HG02981 (cell line): ENCODE results near the gene CYP26C1.

ENCODE experiments used
- ATAC-seq: cut with Tn5 transposase; IDR thresholded peaks from one replicate; pipeline ENCODE4 v1.9.1; 2021; ENCODE audit warnings: mild to moderate bottlenecking, moderate library complexity; ENCODE audit not compliant: unreplicated experiment

The CYP26C1 gene, protein sequence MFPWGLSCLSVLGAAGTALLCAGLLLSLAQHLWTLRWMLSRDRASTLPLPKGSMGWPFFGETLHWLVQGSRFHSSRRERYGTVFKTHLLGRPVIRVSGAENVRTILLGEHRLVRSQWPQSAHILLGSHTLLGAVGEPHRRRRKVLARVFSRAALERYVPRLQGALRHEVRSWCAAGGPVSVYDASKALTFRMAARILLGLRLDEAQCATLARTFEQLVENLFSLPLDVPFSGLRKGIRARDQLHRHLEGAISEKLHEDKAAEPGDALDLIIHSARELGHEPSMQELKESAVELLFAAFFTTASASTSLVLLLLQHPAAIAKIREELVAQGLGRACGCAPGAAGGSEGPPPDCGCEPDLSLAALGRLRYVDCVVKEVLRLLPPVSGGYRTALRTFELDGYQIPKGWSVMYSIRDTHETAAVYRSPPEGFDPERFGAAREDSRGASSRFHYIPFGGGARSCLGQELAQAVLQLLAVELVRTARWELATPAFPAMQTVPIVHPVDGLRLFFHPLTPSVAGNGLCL

DNA sequence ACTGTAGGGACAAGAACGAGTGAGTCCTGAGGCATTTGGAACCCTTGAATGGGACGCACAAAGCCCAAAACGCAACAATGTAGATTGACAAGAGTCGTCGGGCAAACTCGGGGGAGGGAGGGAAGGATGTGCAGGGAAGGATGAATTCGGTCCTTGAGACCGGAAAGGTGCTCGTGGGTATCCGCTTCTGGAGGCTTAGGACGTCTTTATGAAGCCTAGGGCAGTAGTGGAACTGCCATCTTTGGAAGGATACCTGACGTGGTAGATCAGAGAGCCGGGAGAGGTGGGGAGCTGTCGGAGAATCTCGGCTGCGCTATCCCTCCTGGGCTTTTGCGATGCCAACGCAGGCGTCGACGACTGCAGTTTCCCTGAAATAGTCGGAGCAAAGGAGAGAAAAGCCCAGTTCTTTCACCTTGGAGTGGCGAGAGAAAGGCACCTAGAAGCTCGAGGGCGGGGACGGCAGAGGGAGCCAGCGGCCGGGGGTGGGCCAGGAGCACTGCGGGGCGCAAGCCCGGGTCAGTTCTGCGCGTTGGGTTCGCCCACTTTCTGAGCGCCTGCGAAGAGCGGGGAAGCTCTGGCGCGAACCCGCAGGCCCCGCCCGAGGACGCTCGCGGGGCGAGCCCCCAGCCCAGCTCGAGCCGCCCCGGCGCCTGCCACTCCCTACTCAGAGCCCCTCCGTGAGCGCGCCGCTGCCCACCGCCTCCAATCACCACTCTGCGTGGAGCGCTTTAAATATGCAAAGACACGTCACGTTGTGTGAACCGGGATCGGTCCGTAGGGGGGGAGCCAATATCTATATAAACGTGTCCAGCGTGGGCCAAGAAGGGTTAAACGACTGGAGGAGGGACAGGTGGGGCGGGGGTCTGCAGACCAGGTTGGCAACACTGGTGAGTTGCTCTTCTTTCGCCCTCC lies at the start of gene CYP26C1:
Gene CYP26C1 (plus strand): TSS at position 824 of the 912 bp plus-strand sequence. CDS start 466 bp downstream, outside the sequence.
- no peak for ATAC-seq

DNA sequence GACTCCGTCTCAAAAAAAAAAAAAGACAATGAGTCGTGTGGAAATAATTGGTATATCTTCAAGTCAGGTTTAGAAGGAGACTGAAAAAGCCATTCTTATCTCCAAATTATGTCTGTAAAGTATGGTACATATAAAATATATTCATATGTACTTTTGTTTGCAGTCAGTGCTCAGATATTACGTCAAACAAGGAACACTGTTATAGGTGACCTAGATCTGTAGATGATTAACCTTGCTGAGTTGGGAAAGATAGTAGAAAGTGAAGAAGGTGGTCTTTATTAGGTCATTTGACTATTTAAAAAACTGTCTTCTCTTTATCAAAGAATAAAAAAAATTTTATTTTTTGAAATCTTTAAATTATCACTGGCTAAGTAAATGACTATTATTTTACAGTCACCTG lies 44.9 kb upstream of the CYP26C1 start:
- no peak for ATAC-seq

DNA sequence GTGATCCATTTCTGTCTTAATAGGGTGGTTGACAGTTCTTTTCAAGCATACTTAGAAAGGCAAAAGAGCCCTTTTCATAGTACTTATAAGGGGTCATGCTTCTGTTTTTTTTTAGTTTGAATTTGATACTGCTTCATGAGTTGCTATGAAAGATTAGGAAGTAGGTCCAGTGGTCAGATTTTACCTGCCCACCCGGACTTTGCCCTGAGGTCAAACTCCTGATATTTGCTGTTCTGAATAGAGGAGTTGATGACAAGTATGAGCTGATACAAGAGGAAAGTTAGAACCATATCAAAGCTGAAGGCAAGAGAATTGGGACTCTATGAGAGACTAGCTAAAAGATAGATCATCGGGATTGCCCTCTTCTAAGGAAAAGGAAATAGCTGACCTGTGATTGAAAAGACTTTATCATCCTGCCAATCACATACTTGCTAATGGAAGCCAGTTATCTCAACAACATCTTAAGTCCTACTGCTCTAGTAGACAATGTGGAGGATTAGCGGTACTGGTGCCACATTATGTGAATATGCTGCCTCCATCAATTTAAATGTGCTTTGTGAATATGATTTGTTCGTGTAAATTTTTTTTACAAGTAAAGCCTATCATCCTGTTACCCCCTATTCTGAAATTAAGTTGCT lies 37.5 kb upstream of the CYP26C1 start:
- ATAC-seq, result no peak

DNA sequence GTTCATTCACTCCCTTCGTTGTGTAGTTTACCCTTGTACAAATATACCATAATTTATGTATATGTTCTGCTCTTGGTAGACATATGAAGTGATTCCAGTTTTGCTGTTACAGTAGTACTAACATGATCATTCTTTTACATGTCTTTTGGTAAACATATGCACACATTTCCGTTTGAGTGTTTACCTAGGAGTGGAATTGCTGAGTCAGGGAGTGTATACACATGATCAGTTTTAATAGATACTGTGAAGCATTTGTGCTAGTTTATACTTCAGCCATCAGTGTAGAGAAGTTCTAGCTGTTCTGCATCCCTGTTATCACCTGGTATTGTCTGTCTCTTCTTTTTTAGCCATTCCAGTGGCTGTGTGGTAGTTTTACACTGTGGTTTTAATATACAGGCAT lies 34.5 kb upstream of the CYP26C1 start:
- ATAC-seq, result no peak

DNA sequence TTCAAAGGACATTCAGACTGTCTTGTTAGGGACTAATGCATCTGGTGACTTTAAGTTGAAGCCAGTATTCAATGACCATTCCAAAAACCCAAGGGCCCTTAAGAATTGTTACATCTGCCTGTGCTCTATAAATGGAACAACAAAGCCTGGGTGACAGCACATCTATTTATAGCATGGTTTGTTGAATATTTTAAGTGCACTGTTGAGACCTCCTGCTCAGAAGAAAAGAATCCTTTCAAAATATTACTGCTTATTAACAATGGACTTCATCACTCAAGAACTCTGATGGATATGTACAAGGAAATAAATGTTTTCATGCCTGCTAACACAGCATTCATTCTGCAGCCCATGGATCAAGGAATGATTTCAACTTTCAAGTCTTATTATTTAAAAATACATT lies 33.1 kb upstream of the CYP26C1 start:
- ATAC-seq, result no peak

DNA sequence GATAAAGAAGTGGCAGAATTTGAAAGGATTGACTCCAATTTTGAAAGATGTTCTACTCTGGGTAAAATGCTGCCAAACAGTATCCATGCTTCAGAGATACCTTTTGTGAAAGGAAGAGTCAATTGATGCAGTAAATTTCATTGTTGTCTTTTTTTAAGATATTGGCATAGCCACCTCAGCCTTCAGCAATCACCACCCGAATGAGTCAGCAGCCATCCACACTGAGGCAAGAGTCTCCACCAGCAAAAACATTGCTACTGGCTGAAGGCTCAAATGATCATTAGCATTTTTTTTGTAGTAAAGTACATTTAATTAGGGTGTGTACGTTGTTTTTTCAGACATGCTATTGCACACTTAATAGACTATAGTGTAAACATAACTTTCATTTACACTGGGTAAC lies 31.7 kb upstream of the CYP26C1 start:
- no peak for ATAC-seq

DNA sequence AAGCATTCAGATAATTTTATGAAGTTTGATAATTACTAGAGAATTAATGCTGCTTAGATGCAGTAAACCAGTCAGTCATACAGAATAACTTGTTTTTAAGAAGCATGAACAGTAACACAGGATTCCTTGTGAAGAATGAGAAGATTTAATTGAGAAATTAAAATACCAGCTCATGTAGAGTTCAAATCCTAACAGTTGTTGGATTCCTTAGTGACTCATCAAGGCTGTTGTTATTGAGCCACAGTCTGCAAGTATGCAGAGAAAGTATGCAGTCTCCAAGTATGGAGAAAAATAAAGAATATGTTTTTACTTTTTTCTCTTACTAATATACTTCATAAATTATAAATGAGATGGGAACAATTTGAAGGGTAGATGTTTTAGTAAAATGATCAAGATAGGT lies 30.2 kb upstream of the CYP26C1 start:
- ATAC-seq, result no peak

DNA sequence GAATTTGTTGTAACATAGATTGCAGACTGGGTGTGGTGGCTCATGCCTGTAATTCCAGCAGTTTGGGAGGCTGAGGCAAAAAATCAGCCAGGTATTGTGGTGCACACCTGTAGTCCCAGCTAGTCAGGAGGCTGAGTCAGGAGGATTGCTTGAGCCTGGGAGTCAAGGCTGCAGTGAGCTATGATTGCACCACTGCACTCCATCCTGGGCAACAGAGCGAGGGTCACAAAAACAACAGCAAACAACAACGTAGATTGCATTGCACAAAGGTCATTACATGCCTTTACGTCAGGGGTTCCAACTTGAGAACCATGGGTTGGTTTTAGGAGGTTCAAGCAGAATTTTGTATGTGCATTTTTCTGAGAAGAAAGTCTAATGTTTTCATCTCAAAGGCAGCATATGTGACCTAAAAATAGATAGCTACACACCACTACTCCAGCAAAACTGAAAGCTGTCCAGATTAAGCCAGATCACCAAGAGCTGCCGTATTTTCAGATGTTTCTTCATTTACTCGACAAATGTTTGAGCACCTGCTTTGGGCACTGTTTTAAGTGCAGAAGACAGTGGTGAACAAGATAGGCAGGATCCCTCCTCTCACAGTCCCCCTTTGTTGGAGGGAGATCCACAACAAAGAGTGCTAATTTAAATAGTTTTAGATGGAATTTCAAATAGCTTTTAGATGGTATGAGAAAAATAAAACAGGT lies 28.3 kb upstream of the CYP26C1 start:
- no peak for ATAC-seq

DNA sequence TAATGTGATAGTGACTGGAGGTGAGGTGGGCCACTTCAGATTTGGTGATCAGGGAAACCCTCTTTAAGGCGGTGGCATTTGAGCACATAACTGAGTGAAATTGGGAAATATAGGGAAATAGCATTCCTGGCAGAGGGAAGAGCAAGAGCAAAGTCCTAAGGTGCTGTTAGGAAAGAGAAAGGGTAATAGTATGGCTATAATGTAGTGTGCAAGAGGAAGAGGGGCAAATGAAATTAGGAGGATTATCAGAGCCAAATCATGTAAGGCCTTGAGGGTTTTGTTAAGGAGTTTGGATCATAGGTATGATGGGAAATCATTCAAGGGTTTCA lies 27.8 kb upstream of the CYP26C1 start:
- ATAC-seq, result no peak

DNA sequence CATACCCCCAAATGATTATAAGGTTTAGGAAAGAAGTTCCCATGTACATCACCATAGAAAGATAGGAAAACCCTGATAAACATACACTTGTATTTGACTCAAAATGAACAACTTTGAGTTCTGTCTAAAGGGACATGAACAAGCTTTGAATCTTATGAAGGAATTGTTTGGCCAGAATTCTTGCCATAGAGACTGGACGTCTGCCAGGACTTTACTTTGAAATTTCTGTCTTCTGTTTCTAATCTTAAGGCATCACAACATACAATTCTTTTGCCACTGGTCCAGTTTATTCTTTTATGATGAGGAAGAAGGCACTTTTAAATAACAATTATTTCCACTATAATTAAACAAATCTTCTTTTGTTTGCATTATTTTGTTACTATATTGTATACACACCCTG lies 26.2 kb upstream of the CYP26C1 start:
- ATAC-seq, result no peak

DNA sequence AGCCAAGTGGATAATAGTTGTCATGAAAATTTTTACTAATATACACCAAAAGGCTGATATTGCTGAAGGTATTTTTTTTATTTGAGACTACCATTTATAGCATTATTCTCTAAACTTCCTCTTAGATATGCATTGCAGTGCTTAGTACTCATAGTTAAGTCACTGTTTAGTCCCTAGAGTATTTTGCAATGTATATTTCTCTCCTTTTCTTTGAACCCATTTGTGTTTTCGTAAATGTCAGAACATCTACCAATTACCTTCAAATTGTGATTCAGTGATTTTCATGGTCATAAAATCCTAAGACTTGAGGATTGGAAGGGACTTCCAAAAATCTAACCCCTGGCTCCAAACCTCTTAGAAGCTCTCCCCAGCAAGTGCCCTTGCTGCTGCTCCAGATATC lies 21.5 kb upstream of the CYP26C1 start:
- ATAC-seq, result no peak

DNA sequence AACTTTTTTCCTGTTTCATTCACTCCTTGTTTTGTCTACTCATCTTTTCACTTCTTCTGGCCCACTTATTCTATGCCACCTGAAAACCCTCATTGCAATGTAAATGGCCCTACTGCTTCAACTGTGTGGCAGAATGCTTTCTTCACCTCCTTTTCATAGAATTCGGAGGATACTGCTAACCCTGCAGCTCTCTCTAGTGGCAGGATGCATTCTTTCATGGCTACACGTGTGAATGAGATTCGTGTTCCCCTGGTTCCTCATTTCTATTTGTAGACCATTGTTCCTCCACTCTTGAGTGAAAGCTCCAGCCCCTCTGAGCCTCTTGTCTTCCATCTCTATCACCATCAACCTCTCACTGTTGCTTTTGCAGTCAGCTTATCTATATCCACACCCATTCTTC lies 20.9 kb upstream of the CYP26C1 start:
- no peak for ATAC-seq

DNA sequence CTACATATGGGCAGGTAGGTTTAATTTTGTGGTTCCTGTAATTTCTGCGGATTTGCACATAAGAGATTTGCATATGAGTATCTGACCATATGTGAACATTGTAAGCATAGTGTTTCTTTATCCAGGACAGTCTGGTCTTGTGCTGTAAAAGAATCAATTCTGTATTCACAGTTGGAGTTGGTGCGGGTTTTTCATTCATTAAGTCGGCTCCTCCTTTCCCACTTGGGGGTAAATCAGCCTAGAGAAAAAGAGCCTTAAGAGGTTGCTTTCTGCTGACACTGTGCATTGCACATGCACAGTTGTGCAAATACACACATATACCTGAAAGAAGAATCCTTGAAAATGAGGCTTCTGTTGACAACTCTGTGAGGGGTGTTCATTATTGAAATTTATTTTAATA lies 6.1 kb upstream of the CYP26C1 start:
- no peak for ATAC-seq

DNA sequence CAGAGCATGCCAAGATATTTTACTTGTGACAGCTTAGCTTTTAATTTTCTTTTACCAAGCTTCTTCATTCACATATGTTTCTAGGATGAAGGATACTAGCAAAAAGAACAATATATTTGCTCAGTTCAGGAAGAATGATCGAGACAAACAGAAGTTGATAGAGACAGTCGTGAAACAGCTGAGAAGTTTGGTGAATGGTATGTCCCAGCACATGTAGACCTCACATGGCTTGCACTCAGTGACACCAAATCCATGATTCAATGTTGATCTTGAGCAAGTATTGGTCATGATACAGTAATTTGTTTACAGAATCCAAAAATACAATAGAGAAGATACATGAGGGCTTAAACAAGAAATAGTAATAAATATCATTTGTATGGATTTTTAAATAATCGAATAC lies 2.5 kb upstream of the CYP26C1 start:
- ATAC-seq, result no peak

DNA sequence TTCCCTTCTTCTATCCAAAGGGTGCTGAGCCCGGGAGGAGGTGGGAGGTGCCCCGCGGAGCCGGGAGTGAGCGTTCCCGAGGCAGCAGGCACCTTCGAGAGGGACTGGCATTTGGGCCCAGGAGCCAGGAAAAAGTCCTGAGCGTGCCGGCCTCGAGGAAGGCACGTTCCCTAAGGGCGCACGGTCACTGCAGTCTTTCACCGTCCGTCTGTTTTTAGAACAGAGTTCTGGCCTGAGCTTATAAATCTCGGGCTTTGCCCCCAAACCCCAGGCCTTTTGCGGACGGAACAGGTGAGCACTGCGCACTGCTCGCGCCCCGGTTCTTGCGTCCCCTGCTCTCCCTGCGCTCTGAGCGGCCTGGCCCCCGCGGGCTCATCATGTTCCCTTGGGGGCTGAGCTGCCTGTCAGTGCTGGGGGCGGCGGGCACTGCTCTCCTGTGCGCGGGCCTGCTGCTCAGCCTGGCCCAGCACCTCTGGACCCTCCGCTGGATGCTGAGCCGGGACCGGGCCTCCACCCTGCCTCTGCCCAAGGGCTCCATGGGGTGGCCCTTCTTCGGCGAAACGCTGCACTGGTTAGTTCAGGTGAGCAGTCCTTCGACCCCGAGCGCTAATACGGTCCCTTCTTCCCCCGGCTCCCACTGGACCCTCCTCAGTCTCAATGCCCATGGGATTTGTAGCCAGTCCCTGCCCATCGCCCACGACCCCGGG lies 442 bp downstream of the CYP26C1 start:
- ATAC-seq, result no peak

DNA sequence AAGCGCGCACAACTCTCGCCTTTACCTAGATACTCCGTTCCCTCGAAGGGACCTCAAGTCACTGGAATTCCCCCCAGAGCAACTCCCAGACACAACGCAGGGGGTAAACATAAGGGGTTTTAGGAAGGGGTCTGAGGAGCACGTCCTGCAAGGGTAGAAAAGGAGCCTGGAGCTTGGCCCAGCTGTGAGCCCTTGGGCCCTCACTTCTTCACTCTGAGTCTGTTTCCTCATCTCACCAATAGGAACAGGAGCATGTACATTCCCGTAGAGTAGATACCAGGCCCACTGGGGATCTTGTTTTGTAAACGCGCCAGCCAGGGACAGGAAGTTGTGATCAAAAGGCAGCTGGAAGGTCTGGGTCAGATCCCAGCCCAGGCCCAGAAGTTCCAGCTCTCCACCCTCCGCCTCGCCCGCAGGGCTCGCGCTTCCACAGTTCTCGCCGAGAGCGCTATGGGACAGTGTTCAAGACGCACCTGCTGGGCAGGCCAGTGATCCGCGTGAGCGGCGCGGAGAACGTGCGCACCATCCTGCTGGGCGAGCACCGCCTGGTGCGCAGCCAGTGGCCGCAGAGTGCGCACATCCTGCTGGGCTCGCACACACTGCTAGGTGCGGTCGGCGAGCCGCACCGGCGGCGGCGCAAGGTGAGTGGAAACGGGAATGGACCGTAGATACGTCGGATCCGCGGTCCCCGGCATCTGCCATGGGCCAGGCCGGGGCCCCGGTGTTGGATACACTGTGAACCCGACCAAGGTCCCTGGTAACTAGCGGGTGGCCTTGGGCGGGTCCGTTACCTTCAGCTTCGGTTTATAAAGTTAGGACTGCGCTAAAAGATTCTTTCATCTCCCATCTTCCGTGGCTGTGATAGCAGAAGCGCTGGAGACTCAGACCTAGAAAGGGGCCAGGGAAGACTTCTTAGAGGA lies 1.3 kb downstream of the CYP26C1 start:
- ATAC-seq, result no peak

DNA sequence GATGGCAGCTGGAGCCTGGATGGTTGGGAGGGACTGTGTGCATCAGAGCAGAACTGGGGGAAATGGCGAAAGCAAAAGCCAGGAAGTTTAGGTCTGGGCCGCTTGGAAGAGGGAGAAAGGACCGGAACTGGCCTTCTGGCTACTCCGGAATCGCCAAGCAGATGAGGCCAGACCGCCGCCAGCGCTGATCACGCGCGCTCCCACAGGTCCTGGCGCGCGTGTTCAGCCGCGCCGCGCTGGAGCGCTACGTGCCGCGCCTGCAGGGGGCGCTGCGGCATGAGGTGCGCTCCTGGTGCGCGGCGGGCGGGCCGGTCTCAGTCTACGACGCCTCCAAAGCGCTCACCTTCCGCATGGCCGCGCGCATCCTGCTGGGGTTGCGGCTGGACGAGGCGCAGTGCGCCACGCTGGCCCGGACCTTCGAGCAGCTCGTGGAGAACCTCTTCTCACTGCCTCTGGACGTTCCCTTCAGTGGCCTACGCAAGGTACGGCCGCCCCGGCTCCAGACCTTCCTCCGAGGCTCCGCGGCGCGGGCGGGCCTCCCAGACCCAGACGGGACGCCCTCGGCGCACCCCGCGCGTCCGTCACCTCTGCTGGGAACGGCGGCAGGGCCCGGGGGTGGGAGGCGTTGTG lies 2.0 kb downstream of the CYP26C1 start:
- no peak for ATAC-seq

DNA sequence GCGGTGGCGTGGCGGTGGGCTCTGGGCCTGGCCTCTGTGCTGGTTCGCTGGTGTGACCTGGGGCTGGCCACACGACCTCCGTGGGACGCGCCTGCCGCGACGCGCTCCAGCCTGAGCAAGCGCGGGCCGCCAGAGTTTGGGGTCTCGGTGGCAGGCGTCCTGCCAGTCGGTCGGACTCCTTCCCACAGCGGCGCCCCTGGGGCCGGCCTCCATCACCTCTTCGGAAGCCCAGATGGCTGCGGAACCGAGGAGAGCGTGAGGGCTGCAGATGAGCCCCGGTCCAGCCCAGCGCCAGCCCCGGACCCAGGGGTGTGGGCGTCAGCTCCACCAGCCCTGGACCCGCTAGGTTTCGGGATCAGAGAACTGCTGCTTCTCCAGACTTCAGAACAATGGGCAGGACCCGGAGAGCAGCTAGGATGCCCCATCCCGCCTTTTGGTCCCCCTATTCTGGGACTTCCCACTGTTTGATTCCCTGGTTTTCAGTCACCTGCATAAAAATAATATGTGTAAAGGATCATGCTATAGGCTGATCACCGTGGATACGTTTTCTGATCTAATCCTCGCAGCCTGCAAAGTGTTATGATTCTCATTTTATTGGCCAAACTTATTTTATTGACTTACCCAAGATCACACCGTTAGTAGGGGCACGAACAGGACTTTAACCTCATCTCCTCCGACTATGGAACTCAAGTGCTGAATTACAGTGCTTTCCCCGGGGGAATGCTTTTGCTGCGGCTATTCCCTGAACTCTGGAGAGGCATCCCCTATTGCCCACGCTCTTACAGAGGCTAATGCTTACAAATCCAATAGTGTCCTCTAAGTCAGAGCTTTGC lies 2.8 kb downstream of the CYP26C1 start:
- ATAC-seq, result no peak
